Measurements from ENCODE around the gene IL15RA. TPM values are rescaled to one million over a fixed set of nuclear protein-coding genes. Genes with fewer than 3 reads are reported as not detected.
A peak's percentile ranks its signal among the peaks of the same experiment; 100 is the strongest.
"Not testable (repeated sequence)": the region's sequence is repeated elsewhere in the genome, so short reads cannot be mapped to it uniquely, and the experiment has no call there.

Gene IL15RA
- total RNA-seq, 4 donors from 2014 or later = 19.4 to 38.0 (median 34.9) TPM

- DNase-seq = peak in 2 of 3 donors; percentile 48 to 57
- no peaks in the 10 kb centered on the region for H3K27me3 ChIP-seq
- peaks cover 0 to 13% (median 0%) of the 10 kb centered on the region in 4 donors for H3K4me1 ChIP-seq
- H3K4me3 ChIP-seq = no peak overlapping the region
- H3K36me3 ChIP-seq = peaks cover 0 to 22% (median 0%) of the 10 kb centered on the region in 3 donors
- TF ChIP-seq CTCF (IDR thresholded peaks at IDR 0.05) (no peak), POLR2A (IDR thresholded peaks at IDR 0.05) (no peak)
- H3K27ac ChIP-seq = no peak overlapping the region
- no peaks in the 10 kb centered on the region for H3K9me3 ChIP-seq
These were observed 26.1 kb downstream of the IL15RA start for GRCh38 chr10:5951167-5951711.

- TF ChIP-seq CTCF (IDR thresholded peaks at IDR 0.05) (peak in 4 of 6 experiments; percentile 29 to 71 (median 62)), POLR2A (IDR thresholded peaks at IDR 0.05) (no peak)
- Histone ChIP-seq H3K9me3 (no peaks in the 10 kb centered on the region), H3K27ac (no peak overlapping the region), H3K36me3 (peaks cover 0 to 12% (median 0%) of the 10 kb centered on the region in 3 donors), H3K27me3 (no peaks in the 10 kb centered on the region), H3K4me3 (no peak overlapping the region), H3K4me1 (peaks cover 0 to 22% (median 2%) of the 10 kb centered on the region in 4 donors)
- peak in 2 of 3 donors; percentile 71 to 77 for DNase-seq
These were observed 28.2 kb downstream of the IL15RA start for GRCh38 chr10:5949009-5949759.

- Histone ChIP-seq H3K4me3 (no peak overlapping the region), H3K36me3 (peaks cover 0 to 8% (median 0%) of the 10 kb centered on the region in 3 donors), H3K4me1 (peaks cover 0 to 32% (median 7%) of the 10 kb centered on the region in 4 donors), H3K9me3 (no peaks in the 10 kb centered on the region), H3K27me3 (no peaks in the 10 kb centered on the region), H3K27ac (no peak overlapping the region)
- DNase-seq = no peak
- TF ChIP-seq CTCF (IDR thresholded peaks at IDR 0.05) = no peak
- no peak for TF ChIP-seq POLR2A (IDR thresholded peaks at IDR 0.05)
These were observed 29.1 kb downstream of the IL15RA start for GRCh38 chr10:5948208-5948585.

- Histone ChIP-seq H3K9me3 (no peaks in the 10 kb centered on the region), H3K27me3 (no peaks in the 10 kb centered on the region), H3K4me3 (no peak overlapping the region), H3K27ac (peak overlapping the region in 1 of 4 donors; percentile 67), H3K4me1 (peaks cover 0 to 33% (median 7%) of the 10 kb centered on the region in 4 donors), H3K36me3 (peaks cover 0 to 3% (median 0%) of the 10 kb centered on the region in 3 donors)
- no peak for TF ChIP-seq CTCF (IDR thresholded peaks at IDR 0.05)
- TF ChIP-seq POLR2A (IDR thresholded peaks at IDR 0.05) = no peak
- DNase-seq = no peak
These were observed 29.7 kb downstream of the IL15RA start for GRCh38 chr10:5947471-5948207.

- H3K27me3 ChIP-seq = no peaks in the 10 kb centered on the region
- H3K4me3 ChIP-seq = no peak overlapping the region
- TF ChIP-seq CTCF (IDR thresholded peaks at IDR 0.05) (no peak), POLR2A (IDR thresholded peaks at IDR 0.05) (no peak)
- H3K9me3 ChIP-seq = no peaks in the 10 kb centered on the region
- peaks cover 0 to 33% (median 7%) of the 10 kb centered on the region in 4 donors for H3K4me1 ChIP-seq
- peak overlapping the region in 3 of 4 donors; percentile 59 to 86 (median 67) for H3K27ac ChIP-seq
- no peaks in the 10 kb centered on the region for H3K36me3 ChIP-seq
- peak in 1 of 3 donors; percentile 49 for DNase-seq
These were observed 30.6 kb downstream of the IL15RA start for GRCh38 chr10:5946786-5947185.

- H3K9me3 ChIP-seq, H3K27me3 ChIP-seq, H3K36me3 ChIP-seq, DNase-seq, H3K4me3 ChIP-seq: not testable (repeated sequence)
- Histone ChIP-seq H3K27ac (peak overlapping the region; percentile 59 to 86 (median 74)), H3K4me1 (peaks cover 0 to 33% (median 7%) of the 10 kb centered on the region in 4 donors)
These were observed 30.9 kb downstream of the IL15RA start for GRCh38 chr10:5946419-5946775.
